Measurements from ENCODE around the gene APC. TPM values are rescaled to one million over a fixed set of nuclear protein-coding genes. Genes with fewer than 3 reads are reported as not detected.

APC gene
- total RNA-seq, 1 experiment from 2014 or later = 24.0 TPM

- ChIA-PET POLR2A (no interaction called here), CTCF (no interaction called here), RAD21 (ENCODE audit: low non-redundant PET in 1 of 2, low total read pairs in 2 of 2, uncharacterized antibody in 2 of 2, unreplicated experiment in 2 of 2) (no interaction called here)
- Histone ChIP-seq H3K9me3 (ENCODE audit: control insufficient read depth in 1 of 2, insufficient read depth in 1 of 2, low read depth in 1 of 2, low read length in 2 of 2) (no peaks in the 10 kb centered on the region), H3K27ac (ENCODE audit: low read depth, low read length) (no peak overlapping the region), H3K79me2 (ENCODE audit: insufficient read depth, low read length) (no peaks in the 10 kb centered on the region), H4K20me1 (ENCODE audit: insufficient read depth) (no peaks in the 10 kb centered on the region), H3K4me1 (ENCODE audit: control insufficient read depth in 1 of 2, insufficient read depth in 2 of 2, low read length in 2 of 2) (no peaks in the 10 kb centered on the region), H3K4me2 (ENCODE audit: low read length) (no peak overlapping the region), H3K9me2 (ENCODE audit: insufficient read depth) (no peaks in the 10 kb centered on the region), H3K9ac (ENCODE audit: low read length) (no peak overlapping the region), H3K4me3 (replicated peaks in 1 of 2; ENCODE audit: low read depth in 1 of 2, low read length in 2 of 2) (no peak overlapping the region), H3K36me3 (ENCODE audit: control insufficient read depth in 1 of 2, insufficient read depth in 2 of 2, low read length in 2 of 2) (peaks cover 0 to 3% of the 10 kb centered on the region in 2 experiments; a peak in 1 of 4 replicates), H2AFZ (ENCODE audit: low read depth, low read length, poor library complexity, severe bottlenecking) (no peak overlapping the region), H3K27me3 (ENCODE audit: insufficient read depth, low read length) (no peaks in the 10 kb centered on the region)
- no TSS peak for BruUV-seq (replicated peaks)
- TF ChIP-seq POLR2AphosphoS5 (IDR thresholded peaks at IDR 0.05; ENCODE audit: low read depth, low read length) = no peak
- no peak for TF ChIP-seq JUND (IDR thresholded peaks at IDR 0.05)
- no peak for TF ChIP-seq REST (IDR thresholded peaks at IDR 0.05; ENCODE audit: low read depth)
- TF ChIP-seq SRF (IDR thresholded peaks at IDR 0.05; ENCODE audit: low read depth) = no peak
- no peak for TF ChIP-seq ZFX (IDR thresholded peaks at IDR 0.05)
- DNase-seq (ENCODE audit: low read depth, low spot score) (no peak), ATAC-seq (no peak)
- intact Hi-C loops (cut with micrococcal nuclease) = no loop called here
These were observed 86.5 kb downstream of the APC start for GRCh38 chr5:112824197-112824596.

- DNase-seq (ENCODE audit: low read depth, low spot score) = no peak
- Histone ChIP-seq H3K4me1 (ENCODE audit: control insufficient read depth in 1 of 2, insufficient read depth in 2 of 2, low read length in 2 of 2) (no peaks in the 10 kb centered on the region), H3K4me2 (ENCODE audit: low read length) (no peak overlapping the region), H3K27me3 (ENCODE audit: insufficient read depth, low read length) (no peaks in the 10 kb centered on the region), H3K9me3 (ENCODE audit: control insufficient read depth in 1 of 2, insufficient read depth in 1 of 2, low read depth in 1 of 2, low read length in 2 of 2) (no peaks in the 10 kb centered on the region), H3K79me2 (ENCODE audit: insufficient read depth, low read length) (no peaks in the 10 kb centered on the region), H3K36me3 (ENCODE audit: control insufficient read depth in 1 of 2, insufficient read depth in 2 of 2, low read length in 2 of 2) (peaks cover 0 to 3% of the 10 kb centered on the region in 2 experiments; a peak in 1 of 4 replicates), H3K9me2 (ENCODE audit: insufficient read depth) (no peaks in the 10 kb centered on the region), H3K4me3 (replicated peaks in 1 of 2; ENCODE audit: low read depth in 1 of 2, low read length in 2 of 2) (no peak overlapping the region), H3K27ac (ENCODE audit: low read depth, low read length) (no peak overlapping the region), H4K20me1 (ENCODE audit: insufficient read depth) (no peaks in the 10 kb centered on the region), H2AFZ (ENCODE audit: low read depth, low read length, poor library complexity, severe bottlenecking) (no peak overlapping the region), H3K9ac (ENCODE audit: low read length) (no peak overlapping the region)
- no peak for ATAC-seq
- TF ChIP-seq MAX (IDR thresholded peaks at IDR 0.05) (no peak), FOSL1 (IDR thresholded peaks at IDR 0.05; ENCODE audit: low read depth) (no peak), ZFX (IDR thresholded peaks at IDR 0.05) (no peak)
- RAD21 ChIA-PET (ENCODE audit: low non-redundant PET in 1 of 2, low total read pairs in 2 of 2, uncharacterized antibody in 2 of 2, unreplicated experiment in 2 of 2) = no interaction called here
- POLR2A ChIA-PET = no interaction called here
- CTCF ChIA-PET = interaction anchor here (1.2 kb wide), 1 partner anchor 18 kb away, joined by 3 read pairs; no protein-coding TSS in a partner anchor
- BruUV-seq (replicated peaks) = no TSS peak
- intact Hi-C loops (cut with micrococcal nuclease) = no loop called here
These were observed 92.7 kb downstream of the APC start for GRCh38 chr5:112830378-112830777.
